ENCODE results near the gene PTCD2. TPM values are rescaled to one million over a fixed set of nuclear protein-coding genes. Genes with fewer than 3 reads are reported as not detected.

PTCD2 gene
- total RNA-seq, 1 experiment from 2014 or later, result 16.4 TPM

- no peak overlapping the region for H3K4me3 ChIP-seq
- H3K9me3 ChIP-seq, result no peaks in the 10 kb centered on the region; the same call in 1 of the 2 replicates
- no peaks in the 10 kb centered on the region for H3K36me3 ChIP-seq
- no peak for DNase-seq
- no peaks in the 10 kb centered on the region for H3K27me3 ChIP-seq
These were observed 90.6 kb downstream of the PTCD2 start for GRCh38 chr5:72410688-72411295.

GRCh38 chr5:72412283-72413055 is 92.3 kb downstream of the PTCD2 start:
- Histone ChIP-seq H3K9me3 (no peaks in the 10 kb centered on the region; the same call in none of the 2 replicates), H3K4me3 (no peak overlapping the region), H3K36me3 (no peaks in the 10 kb centered on the region), H3K27me3 (no peaks in the 10 kb centered on the region)
- no peak for DNase-seq

- H3K36me3 ChIP-seq, result no peaks in the 10 kb centered on the region
These were observed 95.6 kb downstream of the PTCD2 start for GRCh38 chr5:72415616-72416325.

GRCh38 chr5:72417333-72418062 is 97.3 kb downstream of the PTCD2 start:
- Histone ChIP-seq H3K36me3 (no peaks in the 10 kb centered on the region), H3K9me3 (no peaks in the 10 kb centered on the region; the same call in none of the 2 replicates), H3K4me3 (no peak overlapping the region), H3K27me3 (no peaks in the 10 kb centered on the region)
- no peak for DNase-seq

More at GRCh38 chr5:72415616-72416325, 95.6 kb downstream of the PTCD2 start:
- Histone ChIP-seq H3K27me3 (no peaks in the 10 kb centered on the region), H3K4me3 (no peak overlapping the region), H3K9me3 (no peaks in the 10 kb centered on the region; the same call in none of the 2 replicates)
- DNase-seq, result no peak

Other genes starting within 250 kb of the PTCD2 start
- gene MAP1B, start 212.9 kb upstream of the PTCD2 start, total RNA-seq (2014; rRNA removed; shearing (Covaris generic); ENCODE audit: low replicate concordance), result 45.2 and 52.1 TPM in 2 replicates
- gene MRPS27, start 133 bp upstream of the PTCD2 start, total RNA-seq (2014; rRNA removed; shearing (Covaris generic); ENCODE audit: low replicate concordance), result 102 and 121 TPM in 2 replicates
- gene ZNF366, start 187.0 kb downstream of the PTCD2 start, total RNA-seq (2014; rRNA removed; shearing (Covaris generic); ENCODE audit: low replicate concordance), result not detected in 2 replicates

All from MG63 (cell line).